PC-9 (cell line): ENCODE data around the gene ADISSP.

Experiments
- EZH2 ChIP-seq: fragments of 200-600 bp; sonication (generic); IDR thresholded peaks from 2 replicates; pipeline ENCODE4 v1.8.0; 2017; ENCODE audit warnings: antibody characterized with exemption, low read depth
- TF ChIP-seq, protein P1 (sequence below): fragments of 200-600 bp; sonication (generic); conservative IDR thresholded peaks from 2 replicates; pipeline ENCODE4 v1.6.1; 2017; ENCODE audit warnings: mixed run types, antibody characterized with exemption, mild to moderate bottlenecking, moderate library complexity

- TF ChIP-seq, protein P1, sequence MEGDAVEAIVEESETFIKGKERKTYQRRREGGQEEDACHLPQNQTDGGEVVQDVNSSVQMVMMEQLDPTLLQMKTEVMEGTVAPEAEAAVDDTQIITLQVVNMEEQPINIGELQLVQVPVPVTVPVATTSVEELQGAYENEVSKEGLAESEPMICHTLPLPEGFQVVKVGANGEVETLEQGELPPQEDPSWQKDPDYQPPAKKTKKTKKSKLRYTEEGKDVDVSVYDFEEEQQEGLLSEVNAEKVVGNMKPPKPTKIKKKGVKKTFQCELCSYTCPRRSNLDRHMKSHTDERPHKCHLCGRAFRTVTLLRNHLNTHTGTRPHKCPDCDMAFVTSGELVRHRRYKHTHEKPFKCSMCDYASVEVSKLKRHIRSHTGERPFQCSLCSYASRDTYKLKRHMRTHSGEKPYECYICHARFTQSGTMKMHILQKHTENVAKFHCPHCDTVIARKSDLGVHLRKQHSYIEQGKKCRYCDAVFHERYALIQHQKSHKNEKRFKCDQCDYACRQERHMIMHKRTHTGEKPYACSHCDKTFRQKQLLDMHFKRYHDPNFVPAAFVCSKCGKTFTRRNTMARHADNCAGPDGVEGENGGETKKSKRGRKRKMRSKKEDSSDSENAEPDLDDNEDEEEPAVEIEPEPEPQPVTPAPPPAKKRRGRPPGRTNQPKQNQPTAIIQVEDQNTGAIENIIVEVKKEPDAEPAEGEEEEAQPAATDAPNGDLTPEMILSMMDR = no peak
- no peak for TF ChIP-seq EZH2
These were observed 57.5 kb downstream of the ADISSP start for GRCh38 chr20:3710011-3710466.
